HCEC 1CT (cell line): ENCODE data around the gene MYOF.
A peak's percentile ranks its signal among the peaks of the same experiment; 100 is the strongest.
"Not testable (repeated sequence)": the region's sequence is repeated elsewhere in the genome, so short reads cannot be mapped to it uniquely, and the experiment has no call there.

Experiments used
- DNase-seq: peaks from one replicate; pipeline ENCODE4 v3.0.0-alpha.2; 2017

MYOF gene

GRCh38 chr10:93456480-93456879, 25.7 kb downstream of the MYOF start:
- DNase-seq, result no peak

- DNase-seq, result no peak
These were observed 27.4 kb downstream of the MYOF start for GRCh38 chr10:93454736-93455135.

- no peak for DNase-seq
These were observed 28.0 kb downstream of the MYOF start for GRCh38 chr10:93454146-93454545.

- DNase-seq, result no peak
These were observed 30.0 kb downstream of the MYOF start for GRCh38 chr10:93452143-93452542.

- DNase-seq, result no peak
These were observed 30.7 kb downstream of the MYOF start for GRCh38 chr10:93451244-93451947.

- DNase-seq, result no peak
These were observed 34.2 kb downstream of the MYOF start for GRCh38 chr10:93447970-93448369.

GRCh38 chr10:93447019-93447418, 35.1 kb downstream of the MYOF start:
- no peak for DNase-seq

- DNase-seq, result no peak
These were observed 36.0 kb downstream of the MYOF start for GRCh38 chr10:93445978-93446720.

- DNase-seq, result peak; percentile 86
These were observed 36.8 kb downstream of the MYOF start for GRCh38 chr10:93445097-93445960.

GRCh38 chr10:93443481-93443880, 38.7 kb downstream of the MYOF start:
- no peak for DNase-seq

GRCh38 chr10:93442721-93443120, 39.4 kb downstream of the MYOF start:
- not testable (repeated sequence) for DNase-seq

- DNase-seq, result peak; percentile 54
These were observed 41.5 kb downstream of the MYOF start for GRCh38 chr10:93440591-93441091.

GRCh38 chr10:93438613-93439253, 43.4 kb downstream of the MYOF start:
- no peak for DNase-seq

- DNase-seq, result peak; percentile 73
These were observed 44.1 kb downstream of the MYOF start for GRCh38 chr10:93437946-93438612.

GRCh38 chr10:93437086-93437945, 44.8 kb downstream of the MYOF start:
- DNase-seq, result peak; percentile 99

- DNase-seq, result peak; percentile 99
These were observed 45.5 kb downstream of the MYOF start for GRCh38 chr10:93436591-93437085.

- peak; percentile 91 for DNase-seq
These were observed 46.3 kb downstream of the MYOF start for GRCh38 chr10:93435621-93436397.

- no peak for DNase-seq
These were observed 47.1 kb downstream of the MYOF start for GRCh38 chr10:93434991-93435491.

GRCh38 chr10:93431361-93431760, 50.8 kb downstream of the MYOF start:
- DNase-seq, result no peak

- DNase-seq, result no peak
These were observed 56.3 kb downstream of the MYOF start for GRCh38 chr10:93425861-93426260.
